NB4 (cell line): ENCODE data around the gene CRACR2B.

Source experiments
- MYC ChIP-seq: IDR thresholded peaks from 2 replicates; pipeline ENCODE4 v1.6.1; 2011; ENCODE audit warnings: low read depth, low read length
- POLR2A ChIP-seq: IDR thresholded peaks from 2 replicates; pipeline ENCODE4 v1.6.1; 2011; ENCODE audit warnings: mild to moderate bottlenecking; ENCODE audit not compliant: insufficient read length; ENCODE audit errors: extremely low read depth
- TF ChIP-seq, protein P1 (sequence below): IDR thresholded peaks from one replicate; pipeline ENCODE4 v1.5.1; 2012; ENCODE audit warnings: low read depth, low read length

DNA sequence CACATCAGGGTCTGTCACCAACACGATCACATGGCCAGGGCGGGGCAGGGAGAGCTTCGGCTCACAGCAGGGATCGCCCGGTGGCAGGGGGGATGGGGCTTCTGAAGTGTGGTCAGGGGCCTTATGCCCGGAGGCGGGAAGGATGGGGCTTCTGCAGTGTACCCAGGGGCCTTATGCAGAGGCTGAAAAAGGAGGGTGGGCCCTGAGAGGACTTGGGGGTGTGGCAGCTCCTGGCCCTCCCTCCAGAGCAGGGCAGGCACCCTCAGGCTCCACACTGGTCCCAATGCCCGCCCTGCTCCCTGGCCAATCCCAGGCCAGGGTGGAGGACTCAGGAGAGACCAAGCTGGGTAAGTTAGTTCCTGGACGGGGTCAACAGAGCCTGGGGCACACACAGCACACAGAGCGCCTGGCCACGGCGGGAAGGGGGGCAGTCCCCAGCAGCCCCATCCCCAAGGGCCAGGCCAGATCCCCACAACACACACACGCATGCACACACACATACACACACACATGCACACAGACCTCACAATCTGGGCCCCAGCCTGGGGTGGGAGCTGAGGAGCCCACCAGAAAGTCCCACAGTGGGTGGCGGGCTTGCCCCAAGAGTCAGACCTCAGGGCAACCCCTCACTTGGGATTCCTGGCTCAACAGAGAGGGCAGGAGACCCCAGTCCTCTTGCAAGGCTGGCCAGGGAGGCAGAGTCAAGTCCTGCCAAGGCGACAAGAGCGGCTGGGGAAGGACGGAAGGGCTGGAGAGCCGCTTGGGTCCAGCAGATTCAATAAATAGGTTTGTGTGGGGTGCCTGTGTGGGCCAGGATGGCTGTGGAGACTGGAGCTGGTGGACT lies 36.8 kb upstream of the CRACR2B start:
- TF ChIP-seq, protein P1, sequence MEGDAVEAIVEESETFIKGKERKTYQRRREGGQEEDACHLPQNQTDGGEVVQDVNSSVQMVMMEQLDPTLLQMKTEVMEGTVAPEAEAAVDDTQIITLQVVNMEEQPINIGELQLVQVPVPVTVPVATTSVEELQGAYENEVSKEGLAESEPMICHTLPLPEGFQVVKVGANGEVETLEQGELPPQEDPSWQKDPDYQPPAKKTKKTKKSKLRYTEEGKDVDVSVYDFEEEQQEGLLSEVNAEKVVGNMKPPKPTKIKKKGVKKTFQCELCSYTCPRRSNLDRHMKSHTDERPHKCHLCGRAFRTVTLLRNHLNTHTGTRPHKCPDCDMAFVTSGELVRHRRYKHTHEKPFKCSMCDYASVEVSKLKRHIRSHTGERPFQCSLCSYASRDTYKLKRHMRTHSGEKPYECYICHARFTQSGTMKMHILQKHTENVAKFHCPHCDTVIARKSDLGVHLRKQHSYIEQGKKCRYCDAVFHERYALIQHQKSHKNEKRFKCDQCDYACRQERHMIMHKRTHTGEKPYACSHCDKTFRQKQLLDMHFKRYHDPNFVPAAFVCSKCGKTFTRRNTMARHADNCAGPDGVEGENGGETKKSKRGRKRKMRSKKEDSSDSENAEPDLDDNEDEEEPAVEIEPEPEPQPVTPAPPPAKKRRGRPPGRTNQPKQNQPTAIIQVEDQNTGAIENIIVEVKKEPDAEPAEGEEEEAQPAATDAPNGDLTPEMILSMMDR: no peak
- TF ChIP-seq POLR2A: no peak
- no peak for TF ChIP-seq MYC
